Upper lobe of right lung (tissue), 1 donor: ENCODE measurements around the gene TERB1. TPM values are rescaled to one million over a fixed set of nuclear protein-coding genes. Genes with fewer than 3 reads are reported as not detected.

Experiments
- ATAC-seq: fragments of 200-7000 bp; cut with Tn5 transposase; one replicate; pipeline ENCODE4 v1.9.1; 2020; ENCODE audit warnings: mild to moderate bottlenecking, moderate library complexity
- DNase-seq: peaks from one replicate; pipeline ENCODE4 v3.0.0-alpha.2; 2020
- H3K27ac ChIP-seq: fragments of 200-600 bp; one replicate; pipeline ENCODE4 v1.8.0; 2022
- H3K27me3 ChIP-seq: fragments of 200-600 bp; one replicate; pipeline ENCODE4 v1.8.0; 2022; ENCODE audit warnings: mild to moderate bottlenecking
- H3K36me3 ChIP-seq: fragments of 200-600 bp; one replicate; pipeline ENCODE4 v1.8.0; 2022
- H3K4me1 ChIP-seq: fragments of 200-600 bp; one replicate; pipeline ENCODE4 v1.8.0; 2022
- H3K4me3 ChIP-seq: fragments of 200-600 bp; one replicate; pipeline ENCODE4 v1.8.0; 2022; ENCODE audit warnings: mild to moderate bottlenecking
- H3K9me3 ChIP-seq: fragments of 200-600 bp; one replicate; pipeline ENCODE4 v1.8.0; 2022
- intact Hi-C: fragments of 100-400 bp; cut with DNase I; formaldehyde crosslinking; loops from one replicate; pipeline ENCODE4 v1.11.0; 2022
- long read RNA-seq: library from polyadenylated mRNA; unstranded; transcript quantifications from one replicate; pipeline ENCODE4 v2.0.0, GENCODE V29; 2021
- total RNA-seq: library from RNA; stranded (reverse); fragmentation: NEBNext Ultra II Directional; extraction: Animal tissue kit (Norgen Biotek cat#: 25700); gene quantifications from one replicate; pipeline ENCODE4 v1.2.1, GENCODE V29; 2021
- TF ChIP-seq, protein P1 (sequence below): fragments of 200-600 bp; IDR thresholded peaks from one replicate; pipeline ENCODE4 v1.8.0; 2022; ENCODE audit warnings: antibody characterized with exemption
- donor health status: DM: no; HTN: yes; CAD: no; lungs with severe emphysema.

TERB1 gene, protein sequence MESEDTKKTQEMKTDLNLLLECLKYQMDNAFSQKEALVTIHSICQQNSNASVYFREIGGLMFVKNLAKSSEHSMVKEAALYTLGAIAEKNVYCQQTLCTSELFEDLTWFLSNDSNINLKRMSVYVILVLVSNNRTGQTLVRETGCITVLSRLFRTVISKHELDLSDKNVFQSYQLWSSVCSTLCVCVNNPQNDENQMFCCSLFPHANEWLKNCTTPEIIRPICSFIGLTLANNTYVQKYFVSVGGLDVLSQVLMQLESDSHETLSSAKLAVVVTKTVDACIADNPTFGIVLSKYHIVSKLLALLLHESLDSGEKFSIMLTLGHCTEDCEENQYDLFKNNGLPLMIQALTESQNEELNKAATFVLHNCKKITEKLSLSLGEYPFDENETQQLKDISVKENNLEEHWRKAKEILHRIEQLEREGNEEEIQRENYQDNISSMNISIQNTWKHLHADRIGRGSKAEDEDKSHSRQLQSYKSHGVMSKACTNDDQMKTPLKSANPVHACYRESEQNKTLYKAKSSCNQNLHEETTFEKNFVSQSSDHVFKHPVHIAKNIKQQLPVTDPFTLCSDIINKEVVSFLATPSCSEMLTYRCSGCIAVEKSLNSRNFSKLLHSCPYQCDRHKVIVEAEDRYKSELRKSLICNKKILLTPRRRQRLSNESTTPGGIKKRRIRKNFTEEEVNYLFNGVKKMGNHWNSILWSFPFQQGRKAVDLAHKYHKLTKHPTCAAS
- 0.26 TPM for total RNA-seq
- long read RNA-seq, result 0 reads

DNA sequence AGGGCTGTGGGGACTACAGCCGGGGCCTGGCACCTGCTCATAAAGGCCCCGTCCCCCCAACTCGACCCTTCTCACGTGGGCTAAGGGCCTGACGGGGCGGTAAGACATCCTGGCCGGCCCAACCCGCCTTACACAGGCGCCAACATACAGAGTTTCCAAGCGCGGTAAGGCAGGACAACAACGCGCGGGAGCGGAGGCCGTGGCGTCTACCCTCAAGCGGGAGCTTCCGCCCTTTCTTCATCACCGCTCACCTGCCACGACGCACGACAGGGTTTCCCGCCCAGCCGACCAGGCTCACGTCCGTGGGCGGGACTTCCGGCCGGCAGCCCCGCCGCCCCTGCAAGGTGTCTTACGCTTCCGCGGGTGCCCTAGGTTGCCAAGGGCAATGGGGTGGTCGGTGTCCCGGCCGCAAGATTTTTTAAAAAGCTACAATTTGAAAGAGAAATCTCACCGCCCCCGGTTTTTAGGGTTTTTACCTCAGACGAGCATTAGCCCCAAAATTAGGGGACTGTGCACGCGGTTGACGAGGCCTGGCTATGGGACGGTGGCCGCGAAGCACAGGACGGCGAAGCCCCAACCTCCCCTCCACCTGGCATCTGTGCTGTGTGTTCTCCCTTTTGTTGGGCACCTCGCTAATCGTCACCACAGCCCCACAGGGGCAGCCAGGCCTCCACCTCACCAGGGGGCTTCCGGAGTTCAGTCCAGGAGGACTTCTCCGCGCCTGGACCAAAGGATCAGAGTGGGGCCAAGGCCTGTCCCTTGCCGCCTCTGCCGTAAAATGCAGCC is at the start of gene TERB1:
Gene TERB1, minus strand, starts transcription at position 265 of the 786 bp plus-strand sequence. CDS start 4,786 bp downstream, outside the sequence.
- intact Hi-C loops, result no loop called here
- Histone ChIP-seq H3K36me3 (peaks cover 42% of the 10 kb centered on the region), H3K4me3 (no peak within 1 kb of the TSS), H3K27ac (no peak within 1 kb of the TSS), H3K27me3 (no peaks in the 10 kb centered on the region), H3K9me3 (no peaks in the 10 kb centered on the region), H3K4me1 (no peaks in the 10 kb centered on the region)
- DNase-seq (no peak), ATAC-seq (no peak)
- TF ChIP-seq, protein P1, sequence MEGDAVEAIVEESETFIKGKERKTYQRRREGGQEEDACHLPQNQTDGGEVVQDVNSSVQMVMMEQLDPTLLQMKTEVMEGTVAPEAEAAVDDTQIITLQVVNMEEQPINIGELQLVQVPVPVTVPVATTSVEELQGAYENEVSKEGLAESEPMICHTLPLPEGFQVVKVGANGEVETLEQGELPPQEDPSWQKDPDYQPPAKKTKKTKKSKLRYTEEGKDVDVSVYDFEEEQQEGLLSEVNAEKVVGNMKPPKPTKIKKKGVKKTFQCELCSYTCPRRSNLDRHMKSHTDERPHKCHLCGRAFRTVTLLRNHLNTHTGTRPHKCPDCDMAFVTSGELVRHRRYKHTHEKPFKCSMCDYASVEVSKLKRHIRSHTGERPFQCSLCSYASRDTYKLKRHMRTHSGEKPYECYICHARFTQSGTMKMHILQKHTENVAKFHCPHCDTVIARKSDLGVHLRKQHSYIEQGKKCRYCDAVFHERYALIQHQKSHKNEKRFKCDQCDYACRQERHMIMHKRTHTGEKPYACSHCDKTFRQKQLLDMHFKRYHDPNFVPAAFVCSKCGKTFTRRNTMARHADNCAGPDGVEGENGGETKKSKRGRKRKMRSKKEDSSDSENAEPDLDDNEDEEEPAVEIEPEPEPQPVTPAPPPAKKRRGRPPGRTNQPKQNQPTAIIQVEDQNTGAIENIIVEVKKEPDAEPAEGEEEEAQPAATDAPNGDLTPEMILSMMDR, result no peak

DNA sequence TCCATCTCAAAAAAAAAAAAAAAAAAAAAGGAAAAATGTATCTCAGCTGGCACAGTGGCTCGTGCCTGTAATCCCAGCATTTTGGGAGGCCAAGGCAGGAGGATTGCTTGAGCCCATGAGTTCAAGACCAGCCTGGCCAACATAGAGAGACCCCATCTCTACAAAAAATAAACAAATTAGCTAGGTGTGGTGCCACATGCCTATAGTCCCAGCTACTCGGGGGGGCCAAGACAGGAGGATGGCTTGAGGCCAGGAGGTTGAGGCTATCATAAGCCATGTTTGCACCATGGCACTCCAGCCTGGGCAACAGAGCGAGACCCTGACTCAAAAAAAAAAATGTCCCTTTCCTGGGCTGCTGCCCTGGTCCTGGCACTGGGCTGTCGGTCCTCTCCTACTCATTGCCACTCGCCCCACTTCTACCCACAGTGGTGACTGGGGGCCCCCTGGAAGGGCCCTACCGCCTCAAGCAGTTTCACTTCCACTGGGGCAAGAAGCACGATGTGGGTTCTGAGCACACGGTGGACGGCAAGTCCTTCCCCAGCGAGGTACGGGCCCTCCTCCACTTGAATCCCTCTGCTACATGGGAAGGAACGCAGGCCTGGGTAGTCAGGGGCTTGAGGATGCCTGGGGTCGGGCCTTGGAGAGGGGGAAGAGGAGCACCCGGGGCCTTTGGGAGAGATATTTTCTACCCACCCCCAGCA is 48.9 kb upstream of the TERB1 start:
- no peaks in the 10 kb centered on the region for H3K36me3 ChIP-seq
- ATAC-seq (peak; percentile 48), DNase-seq (no peak)
- intact Hi-C loops, result no loop called here
- H3K4me1 ChIP-seq, result no peaks in the 10 kb centered on the region
- TF ChIP-seq, protein P1, result no peak
- no peak overlapping the region for H3K4me3 ChIP-seq
- H3K27ac ChIP-seq, result no peak overlapping the region
- peaks cover 19% of the 10 kb centered on the region for H3K27me3 ChIP-seq
- H3K9me3 ChIP-seq, result no peaks in the 10 kb centered on the region

DNA sequence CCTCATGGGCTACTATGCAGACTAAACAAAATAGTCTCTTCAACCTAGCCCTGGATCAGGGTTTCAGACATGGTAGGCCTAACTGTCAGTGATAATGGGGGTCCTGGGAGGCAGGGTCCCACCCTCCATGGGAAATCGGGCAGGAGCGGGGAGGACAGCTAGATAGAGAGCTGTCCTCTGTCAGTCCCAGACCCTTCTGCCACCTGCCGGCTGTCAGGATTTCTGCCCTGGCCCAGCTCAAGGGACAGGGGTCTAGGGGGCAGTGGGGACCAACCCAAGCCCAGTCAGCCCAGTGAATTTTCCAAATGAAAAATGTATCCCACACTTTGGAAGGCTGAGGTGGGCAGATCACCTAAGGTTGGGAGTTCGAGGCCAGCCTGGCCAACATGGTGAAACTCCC is 48.2 kb upstream of the TERB1 start:
- Histone ChIP-seq H3K9me3 (no peaks in the 10 kb centered on the region), H3K27me3 (peaks cover 26% of the 10 kb centered on the region), H3K4me1 (peaks cover 5% of the 10 kb centered on the region), H3K4me3 (no peak overlapping the region), H3K36me3 (no peaks in the 10 kb centered on the region), H3K27ac (no peak overlapping the region)
- ATAC-seq (no peak), DNase-seq (no peak)
- TF ChIP-seq, protein P1, result no peak
- intact Hi-C loops, result no loop called here

DNA sequence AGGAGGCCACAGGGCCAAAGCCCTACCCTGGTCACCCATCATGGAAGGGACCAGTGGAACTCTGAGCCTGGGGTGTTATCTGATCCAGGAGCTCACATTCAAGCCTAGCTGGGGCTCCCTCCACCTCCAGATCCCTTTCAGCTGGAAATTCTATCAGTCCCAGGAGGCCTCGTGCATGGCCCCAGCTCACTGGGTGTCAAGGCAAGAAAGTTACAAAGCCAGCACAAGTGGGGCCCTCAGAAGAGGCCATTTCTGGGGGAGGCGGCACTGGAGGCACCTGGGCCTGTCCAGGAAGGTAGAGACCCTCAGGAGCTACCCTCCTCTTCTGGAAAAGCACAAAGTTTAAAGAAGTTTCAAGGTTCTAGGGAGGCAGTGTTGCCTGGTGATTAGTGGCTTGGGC is 47.6 kb upstream of the TERB1 start:
- H3K36me3 ChIP-seq, result no peaks in the 10 kb centered on the region
- peaks cover 31% of the 10 kb centered on the region for H3K27me3 ChIP-seq
- peaks cover 11% of the 10 kb centered on the region for H3K4me1 ChIP-seq
- no peak for DNase-seq
- no peak for ATAC-seq
- no peak overlapping the region for H3K27ac ChIP-seq
- H3K4me3 ChIP-seq, result no peak overlapping the region
- H3K9me3 ChIP-seq, result no peaks in the 10 kb centered on the region
- intact Hi-C loops, result no loop called here
- TF ChIP-seq, protein P1, result no peak

DNA sequence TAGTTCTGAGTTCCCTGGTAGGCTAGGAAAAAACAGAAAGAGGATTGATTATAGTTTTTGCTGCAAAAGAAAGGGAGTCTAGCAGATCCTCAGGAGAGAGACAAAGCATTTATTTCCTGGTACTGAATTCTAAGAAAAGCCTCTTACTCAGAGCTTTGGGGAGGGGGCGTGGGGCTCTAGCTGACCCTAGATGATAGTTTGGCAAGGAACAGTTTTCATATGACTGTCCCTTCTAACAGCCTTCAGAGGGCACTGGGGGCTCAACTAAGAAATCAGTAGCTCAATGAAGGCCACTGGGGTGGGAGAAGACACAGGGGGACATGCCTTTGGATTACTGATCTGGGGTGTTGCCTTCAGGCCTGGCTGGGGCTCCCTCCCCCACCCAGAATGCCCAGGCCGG is 46.8 kb upstream of the TERB1 start:
- H3K27me3 ChIP-seq, result peaks cover 38% of the 10 kb centered on the region
- DNase-seq, result no peak
- TF ChIP-seq, protein P1, result no peak

More for the DNA sequence above, 46.8 kb upstream of the TERB1 start:
- no peaks in the 10 kb centered on the region for H3K36me3 ChIP-seq
- peaks cover 12% of the 10 kb centered on the region for H3K4me1 ChIP-seq
- no peaks in the 10 kb centered on the region for H3K9me3 ChIP-seq
- ATAC-seq, result no peak
- H3K4me3 ChIP-seq, result no peak overlapping the region
- intact Hi-C loops, result no loop called here
- no peak overlapping the region for H3K27ac ChIP-seq
